Activated T-helper 2 cell treated with anti-CD3 and anti-CD28 coated beads, Interferon-gamma antibody, Interleukin-2, Interleukin-4, amounts not matched to agents 10 μg/mL and 5 μg/mL and 100 μg/mL, durations not matched to agents 14 hours and 24 hours and 36 hours (primary cell): Measurements from ENCODE around the gene IFT74. TPM values are rescaled to one million over a fixed set of nuclear protein-coding genes. Genes with fewer than 3 reads are reported as not detected.
"Not testable (repeated sequence)": the region's sequence is repeated elsewhere in the genome, so short reads cannot be mapped to it uniquely, and the experiment has no call there.

Experiments
- DNase-seq: peaks from one replicate; pipeline ENCODE4 v3.0.0; 2021; ENCODE audit warnings: low spot score
- H3K27ac Mint-ChIP-seq: one replicate; pipeline ENCODE4 v1.8.0; 2021; ENCODE audit warnings: mixed read lengths
- H3K27me3 Mint-ChIP-seq: one replicate; pipeline ENCODE4 v1.8.0; 2021; ENCODE audit warnings: low read depth, mixed read lengths
- H3K36me3 Mint-ChIP-seq: one replicate; pipeline ENCODE4 v1.8.0; 2021; ENCODE audit warnings: low read depth, mixed read lengths
- H3K4me1 Mint-ChIP-seq: one replicate; pipeline ENCODE4 v1.8.0; 2021; ENCODE audit warnings: low read depth, mixed read lengths
- H3K4me3 Mint-ChIP-seq: one replicate; pipeline ENCODE4 v1.8.0; 2021; ENCODE audit warnings: low read depth, mild to moderate bottlenecking, moderate library complexity, mixed read lengths
- H3K9me3 Mint-ChIP-seq: one replicate; pipeline ENCODE4 v1.8.0; 2021; ENCODE audit warnings: mixed read lengths
- intact Hi-C: fragments of 100-400 bp; cut with micrococcal nuclease; formaldehyde crosslinking; loops from one replicate; pipeline ENCODE4 v1.15.1; 2023
- total RNA-seq: library from RNA; stranded (reverse); gene quantifications from 2 replicates; pipeline ENCODE4 v1.2.3, GENCODE V29; 2022

The IFT74 gene
- total RNA-seq, 1 donor from 2014 or later = 8.3 TPM

DNA sequence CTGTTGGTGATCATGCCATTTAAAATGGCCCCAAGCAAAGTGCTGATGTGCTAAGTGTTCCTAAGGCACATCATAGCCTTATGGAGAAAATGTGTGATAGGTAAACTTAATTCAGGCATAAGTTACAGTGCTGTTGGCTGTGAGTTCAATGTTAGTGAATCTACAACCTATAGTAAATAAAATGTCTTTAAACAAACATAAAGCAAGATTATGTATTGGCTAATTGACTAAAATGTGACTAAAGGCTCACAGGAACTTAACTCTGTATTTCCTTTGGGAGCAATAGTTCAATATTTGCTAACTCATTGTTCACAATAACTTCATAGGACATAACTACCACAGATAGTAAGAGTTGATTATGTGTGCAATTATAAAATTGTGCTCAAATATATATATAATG is 98.6 kb downstream of the IFT74 start:
- H3K27ac Mint-ChIP-seq = no peak overlapping the region
- no peaks in the 10 kb centered on the region for H3K9me3 Mint-ChIP-seq
- H3K36me3 Mint-ChIP-seq = no peaks in the 10 kb centered on the region
- H3K4me3 Mint-ChIP-seq = no peak overlapping the region
- no peak for DNase-seq
- H3K4me1 Mint-ChIP-seq = no peaks in the 10 kb centered on the region
- H3K27me3 Mint-ChIP-seq = no peaks in the 10 kb centered on the region
- intact Hi-C loops = no loop called here

- intact Hi-C loops = no loop called here
- DNase-seq = no peak
- H3K27ac Mint-ChIP-seq = no peak overlapping the region
- H3K9me3 Mint-ChIP-seq = no peaks in the 10 kb centered on the region
- H3K4me3 Mint-ChIP-seq = no peak overlapping the region
- no peaks in the 10 kb centered on the region for H3K4me1 Mint-ChIP-seq
- H3K27me3 Mint-ChIP-seq = no peaks in the 10 kb centered on the region
- no peaks in the 10 kb centered on the region for H3K36me3 Mint-ChIP-seq
Observed at GRCh38 chr9:27059412-27059811, 103.2 kb downstream of the IFT74 start.

DNA sequence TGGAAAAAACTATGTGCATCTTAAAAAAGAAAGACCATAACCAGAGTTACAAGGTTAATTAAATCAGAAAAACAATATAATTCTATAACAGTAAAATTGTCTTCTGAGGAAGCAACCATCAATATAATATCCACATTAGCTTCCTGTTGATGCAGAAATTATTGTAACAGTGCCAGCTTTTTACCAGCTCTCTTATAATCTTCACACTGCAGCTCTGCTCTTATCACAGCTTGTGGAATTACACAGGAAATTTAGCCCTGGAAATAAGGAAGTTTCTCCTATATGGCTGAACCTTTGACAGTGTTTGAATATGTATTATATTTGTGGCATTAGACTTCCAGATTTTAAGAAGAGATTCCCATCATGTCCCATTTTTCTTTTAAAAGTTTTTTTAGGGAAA is 103.7 kb downstream of the IFT74 start:
- Mint-ChIP-seq H3K27me3 (no peaks in the 10 kb centered on the region), H3K4me3 (no peak overlapping the region), H3K27ac (no peak overlapping the region), H3K4me1 (no peaks in the 10 kb centered on the region), H3K36me3 (no peaks in the 10 kb centered on the region), H3K9me3 (no peaks in the 10 kb centered on the region)
- DNase-seq = no peak
- intact Hi-C loops = no loop called here

GRCh38 chr9:27065288-27065687 is 109.1 kb downstream of the IFT74 start:
- Mint-ChIP-seq H3K9me3 (no peaks in the 10 kb centered on the region), H3K4me3 (no peak overlapping the region), H3K27ac (no peak overlapping the region), H3K36me3 (no peaks in the 10 kb centered on the region), H3K4me1 (no peaks in the 10 kb centered on the region), H3K27me3 (no peaks in the 10 kb centered on the region)
- no peak for DNase-seq
- intact Hi-C loops = no loop called here

DNA sequence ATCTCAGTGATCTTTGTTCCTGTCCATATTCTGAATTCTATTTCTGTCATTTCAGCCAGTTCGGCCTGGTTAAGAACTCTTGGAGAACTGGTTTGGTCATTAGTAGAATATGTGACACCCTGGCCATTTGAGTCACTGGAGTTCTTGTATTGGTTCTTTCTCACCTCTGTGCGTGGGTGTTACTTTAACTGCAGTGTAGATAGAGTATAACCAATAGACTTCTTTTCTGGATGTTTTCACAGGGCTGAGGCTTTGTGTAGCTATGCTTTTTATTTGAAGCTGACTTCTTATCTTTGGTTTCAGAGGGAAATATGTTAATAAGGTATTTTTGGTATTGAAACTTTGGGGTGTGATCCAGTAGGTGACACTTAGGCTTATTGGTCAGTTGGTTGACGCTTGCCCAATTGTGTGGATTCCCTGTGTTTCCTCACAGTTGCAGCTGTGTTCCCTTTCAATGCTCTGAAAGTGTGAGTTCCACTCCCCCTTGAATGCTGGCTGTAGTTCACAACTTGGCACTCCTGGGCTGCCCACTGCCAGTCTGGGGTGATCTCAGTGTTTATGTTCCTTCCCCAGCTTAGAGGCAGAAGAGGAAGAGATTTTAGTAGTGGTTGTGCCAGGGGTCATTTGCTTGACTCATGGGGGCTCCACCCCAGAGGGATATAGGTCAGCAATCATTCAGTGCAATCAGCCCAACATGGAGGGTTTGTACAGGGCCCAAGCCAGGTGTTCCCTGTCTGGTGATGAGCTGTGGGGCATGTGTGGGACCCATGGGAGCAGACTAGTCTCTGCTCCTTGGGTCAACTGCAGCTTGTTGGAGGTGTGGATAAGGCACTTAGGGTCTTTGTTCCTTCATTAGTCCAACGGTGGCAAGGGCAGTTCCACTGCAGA is 117.9 kb downstream of the IFT74 start:
- intact Hi-C loops = no loop called here
- no peaks in the 10 kb centered on the region for H3K36me3 Mint-ChIP-seq
- H3K9me3 Mint-ChIP-seq = no peaks in the 10 kb centered on the region
- DNase-seq = no peak
- no peak overlapping the region for H3K27ac Mint-ChIP-seq
- H3K4me3 Mint-ChIP-seq = no peak overlapping the region
- no peaks in the 10 kb centered on the region for H3K4me1 Mint-ChIP-seq
- no peaks in the 10 kb centered on the region for H3K27me3 Mint-ChIP-seq

- Mint-ChIP-seq H3K27me3 (no peaks in the 10 kb centered on the region), H3K27ac (no peak overlapping the region), H3K4me1 (no peaks in the 10 kb centered on the region), H3K4me3 (no peak overlapping the region), H3K36me3 (no peaks in the 10 kb centered on the region), H3K9me3 (no peaks in the 10 kb centered on the region)
- intact Hi-C loops = no loop called here
- DNase-seq = no peak
Observed at GRCh38 chr9:27078685-27079084, 122.5 kb downstream of the IFT74 start.

DNA sequence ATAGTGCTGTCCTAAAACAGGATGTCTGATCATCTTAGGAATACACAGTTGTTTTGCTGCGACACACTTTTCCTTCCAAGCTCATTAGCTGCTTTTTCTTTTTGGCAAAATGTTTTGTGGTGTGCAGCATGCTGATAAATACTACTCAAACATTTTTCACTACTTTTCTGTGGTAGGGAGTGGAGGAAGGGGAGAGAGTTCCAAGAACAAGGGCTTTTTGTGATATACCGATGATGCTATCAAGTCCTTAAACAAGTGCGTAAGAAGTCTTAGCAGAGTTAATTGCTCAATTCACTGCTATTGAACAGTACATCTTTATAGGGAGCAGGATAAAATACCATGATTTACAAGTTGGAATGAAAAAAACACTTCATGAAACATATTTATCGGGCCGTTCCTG is 129.2 kb downstream of the IFT74 start:
- Mint-ChIP-seq H3K27ac (no peak overlapping the region), H3K4me3 (no peak overlapping the region), H3K9me3 (no peaks in the 10 kb centered on the region), H3K4me1 (no peaks in the 10 kb centered on the region), H3K36me3 (no peaks in the 10 kb centered on the region), H3K27me3 (no peaks in the 10 kb centered on the region)
- intact Hi-C loops = no loop called here
- DNase-seq = no peak

DNA sequence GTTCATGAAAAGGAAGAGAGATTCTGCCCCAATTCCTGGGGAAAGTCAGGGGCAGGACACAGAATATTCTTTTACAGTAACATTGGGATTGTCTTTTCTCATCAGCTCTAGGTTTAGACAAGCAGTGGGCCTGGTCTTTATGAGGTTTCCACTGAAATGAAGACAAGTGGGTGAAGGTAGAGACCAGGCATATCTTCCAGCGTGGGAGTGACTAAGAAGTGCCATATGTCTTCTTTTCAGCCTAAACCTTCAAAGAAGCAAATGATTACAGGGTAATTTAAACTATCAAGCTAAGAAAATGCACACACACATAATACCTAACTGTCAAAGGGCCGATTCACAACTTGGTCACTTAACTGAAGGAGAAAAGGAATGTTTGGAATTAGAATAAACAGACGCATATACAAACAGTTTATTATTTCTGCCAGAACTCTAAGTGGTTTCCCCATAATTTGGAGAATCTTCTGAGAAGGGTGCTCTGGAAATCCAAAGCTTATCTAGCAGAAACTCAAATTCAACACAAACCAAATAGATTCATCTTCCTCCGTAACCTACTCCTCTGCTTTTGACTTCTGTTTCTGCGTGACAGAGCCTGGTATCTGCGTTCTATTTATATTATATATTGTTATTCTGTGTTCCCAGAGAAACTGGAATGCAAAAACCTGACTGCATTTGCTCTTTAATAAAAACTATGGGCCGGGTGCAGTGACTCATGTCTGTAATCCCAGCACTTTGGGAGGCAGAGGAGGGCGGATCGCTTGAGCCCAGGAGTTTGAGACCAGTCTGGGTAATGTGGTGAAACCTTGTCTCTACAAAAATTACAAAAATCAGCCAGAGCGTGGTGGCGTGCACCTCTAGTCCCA is 130.8 kb downstream of the IFT74 start:
- H3K27ac Mint-ChIP-seq = no peak overlapping the region
- H3K4me3 Mint-ChIP-seq = no peak overlapping the region
- H3K4me1 Mint-ChIP-seq = no peaks in the 10 kb centered on the region
- DNase-seq = no peak
- intact Hi-C loops = no loop called here
- H3K9me3 Mint-ChIP-seq = no peaks in the 10 kb centered on the region
- H3K36me3 Mint-ChIP-seq = no peaks in the 10 kb centered on the region
- H3K27me3 Mint-ChIP-seq = no peaks in the 10 kb centered on the region

GRCh38 chr9:27088981-27089380 is 132.8 kb downstream of the IFT74 start:
- Mint-ChIP-seq H3K27ac (no peak overlapping the region), H3K27me3 (no peaks in the 10 kb centered on the region), H3K9me3 (no peaks in the 10 kb centered on the region), H3K4me3 (no peak overlapping the region), H3K4me1 (no peaks in the 10 kb centered on the region), H3K36me3 (no peaks in the 10 kb centered on the region)
- no peak for DNase-seq
- intact Hi-C loops = no loop called here

DNA sequence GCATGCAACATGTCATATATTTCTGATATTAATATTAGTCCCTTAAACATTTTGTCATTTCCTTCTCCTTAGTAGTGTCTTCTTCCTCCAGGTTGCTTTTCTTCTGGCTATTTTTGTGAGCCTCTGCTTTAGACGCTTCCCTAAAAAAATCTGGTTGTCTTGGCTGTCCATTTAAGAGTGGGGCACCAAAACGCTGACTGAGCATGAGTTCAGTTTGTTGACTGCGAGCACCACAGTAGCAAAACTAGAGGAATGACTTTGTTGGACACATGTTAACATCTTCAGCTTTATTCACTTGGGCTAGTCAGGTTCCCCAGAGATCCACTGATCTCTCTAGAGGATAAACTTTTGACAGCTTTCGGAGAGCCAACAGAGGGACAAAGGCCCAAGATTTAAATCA is 133.5 kb downstream of the IFT74 start:
- Mint-ChIP-seq H3K27ac (no peak overlapping the region), H3K4me3 (no peak overlapping the region), H3K36me3 (no peaks in the 10 kb centered on the region), H3K4me1 (no peaks in the 10 kb centered on the region), H3K27me3 (no peaks in the 10 kb centered on the region), H3K9me3 (no peaks in the 10 kb centered on the region)
- intact Hi-C loops = no loop called here
- no peak for DNase-seq

DNA sequence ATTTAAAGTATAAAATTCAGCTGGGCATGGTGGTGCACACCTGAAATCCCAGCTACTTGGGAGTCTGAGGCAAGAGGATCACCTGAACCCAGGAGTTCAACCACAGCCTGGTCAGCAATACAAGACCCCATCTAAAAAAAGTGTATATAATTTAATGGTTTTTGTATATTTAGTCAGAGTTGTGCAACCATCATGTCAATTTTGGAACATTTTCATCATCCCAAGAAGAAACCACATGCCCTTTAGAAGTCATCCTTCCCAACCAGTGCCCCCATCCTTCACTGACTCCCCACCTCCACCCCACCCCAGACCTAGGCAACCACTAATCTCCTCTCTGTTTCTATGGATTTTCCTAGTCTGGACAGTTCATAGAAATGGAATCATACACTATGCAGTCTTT is 134.0 kb downstream of the IFT74 start:
- no peak overlapping the region for H3K27ac Mint-ChIP-seq
- no peak for DNase-seq
- H3K27me3 Mint-ChIP-seq = no peaks in the 10 kb centered on the region
- no peak overlapping the region for H3K4me3 Mint-ChIP-seq
- H3K36me3 Mint-ChIP-seq = no peaks in the 10 kb centered on the region
- no peaks in the 10 kb centered on the region for H3K4me1 Mint-ChIP-seq
- no peaks in the 10 kb centered on the region for H3K9me3 Mint-ChIP-seq
- intact Hi-C loops = no loop called here

DNA sequence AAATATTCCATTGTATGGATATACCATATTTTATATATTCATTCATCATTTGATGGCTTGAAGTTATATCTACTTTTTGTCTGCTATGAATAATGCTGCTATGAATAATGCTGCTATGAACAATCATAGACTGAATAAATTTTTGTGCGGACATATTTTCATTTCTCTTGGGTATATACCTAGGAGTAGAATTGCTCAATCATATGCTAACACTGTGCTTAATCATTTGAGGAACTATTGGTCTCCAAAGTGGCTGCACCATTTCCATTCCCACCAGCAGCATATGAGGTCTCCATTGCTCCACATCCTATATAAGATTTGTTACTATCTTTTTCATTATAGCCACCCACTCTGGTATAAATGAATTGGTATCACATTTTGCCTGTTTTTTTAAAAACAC is 134.5 kb downstream of the IFT74 start:
- intact Hi-C loops = no loop called here
- no peaks in the 10 kb centered on the region for H3K36me3 Mint-ChIP-seq
- H3K4me3 Mint-ChIP-seq = no peak overlapping the region
- H3K9me3 Mint-ChIP-seq = no peaks in the 10 kb centered on the region
- H3K4me1 Mint-ChIP-seq = no peaks in the 10 kb centered on the region
- no peak for DNase-seq
- H3K27me3 Mint-ChIP-seq = no peaks in the 10 kb centered on the region
- no peak overlapping the region for H3K27ac Mint-ChIP-seq

- H3K36me3 Mint-ChIP-seq, H3K27me3 Mint-ChIP-seq, H3K4me3 Mint-ChIP-seq, intact Hi-C loops, H3K27ac Mint-ChIP-seq, H3K9me3 Mint-ChIP-seq, DNase-seq, H3K4me1 Mint-ChIP-seq: not testable (repeated sequence)
Observed at GRCh38 chr9:27092496-27092895, 136.3 kb downstream of the IFT74 start.
